ENCODE data around the gene KLC1.

DNA sequence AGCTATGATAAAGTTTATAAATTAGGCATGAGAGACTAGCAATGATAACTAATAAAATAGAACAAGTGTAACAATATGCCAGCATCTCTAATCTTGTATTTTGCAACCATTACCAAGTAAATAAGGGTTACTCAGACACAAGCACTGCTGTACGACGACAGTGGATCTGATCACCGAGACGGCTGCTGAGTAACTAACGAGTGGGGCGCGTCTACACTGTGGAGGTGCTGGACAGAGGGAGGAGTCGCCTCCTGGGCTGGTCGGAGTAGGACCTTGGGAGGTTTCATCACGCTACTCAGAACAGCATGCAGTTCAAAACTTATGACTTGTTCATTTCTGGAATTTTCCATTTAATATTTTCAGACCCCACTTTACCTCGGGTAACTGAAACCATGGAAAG lies 47.8 kb upstream of the KLC1 start:
- TF ChIP-seq, protein P1, sequence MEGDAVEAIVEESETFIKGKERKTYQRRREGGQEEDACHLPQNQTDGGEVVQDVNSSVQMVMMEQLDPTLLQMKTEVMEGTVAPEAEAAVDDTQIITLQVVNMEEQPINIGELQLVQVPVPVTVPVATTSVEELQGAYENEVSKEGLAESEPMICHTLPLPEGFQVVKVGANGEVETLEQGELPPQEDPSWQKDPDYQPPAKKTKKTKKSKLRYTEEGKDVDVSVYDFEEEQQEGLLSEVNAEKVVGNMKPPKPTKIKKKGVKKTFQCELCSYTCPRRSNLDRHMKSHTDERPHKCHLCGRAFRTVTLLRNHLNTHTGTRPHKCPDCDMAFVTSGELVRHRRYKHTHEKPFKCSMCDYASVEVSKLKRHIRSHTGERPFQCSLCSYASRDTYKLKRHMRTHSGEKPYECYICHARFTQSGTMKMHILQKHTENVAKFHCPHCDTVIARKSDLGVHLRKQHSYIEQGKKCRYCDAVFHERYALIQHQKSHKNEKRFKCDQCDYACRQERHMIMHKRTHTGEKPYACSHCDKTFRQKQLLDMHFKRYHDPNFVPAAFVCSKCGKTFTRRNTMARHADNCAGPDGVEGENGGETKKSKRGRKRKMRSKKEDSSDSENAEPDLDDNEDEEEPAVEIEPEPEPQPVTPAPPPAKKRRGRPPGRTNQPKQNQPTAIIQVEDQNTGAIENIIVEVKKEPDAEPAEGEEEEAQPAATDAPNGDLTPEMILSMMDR (IDR thresholded peaks at IDR 0.05; ENCODE audit: insufficient read depth, low read length, poor library complexity, severe bottlenecking) = no peak
- no peak for TF ChIP-seq EZH2phosphoT487 (conservative IDR thresholded peaks at IDR 0.05; ENCODE audit: low read length)

Data from SU-DHL-6 (cell line).